Measurements from ENCODE around the gene CPSF2.
A peak's percentile ranks its signal among the peaks of the same experiment; 100 is the strongest.

DNA sequence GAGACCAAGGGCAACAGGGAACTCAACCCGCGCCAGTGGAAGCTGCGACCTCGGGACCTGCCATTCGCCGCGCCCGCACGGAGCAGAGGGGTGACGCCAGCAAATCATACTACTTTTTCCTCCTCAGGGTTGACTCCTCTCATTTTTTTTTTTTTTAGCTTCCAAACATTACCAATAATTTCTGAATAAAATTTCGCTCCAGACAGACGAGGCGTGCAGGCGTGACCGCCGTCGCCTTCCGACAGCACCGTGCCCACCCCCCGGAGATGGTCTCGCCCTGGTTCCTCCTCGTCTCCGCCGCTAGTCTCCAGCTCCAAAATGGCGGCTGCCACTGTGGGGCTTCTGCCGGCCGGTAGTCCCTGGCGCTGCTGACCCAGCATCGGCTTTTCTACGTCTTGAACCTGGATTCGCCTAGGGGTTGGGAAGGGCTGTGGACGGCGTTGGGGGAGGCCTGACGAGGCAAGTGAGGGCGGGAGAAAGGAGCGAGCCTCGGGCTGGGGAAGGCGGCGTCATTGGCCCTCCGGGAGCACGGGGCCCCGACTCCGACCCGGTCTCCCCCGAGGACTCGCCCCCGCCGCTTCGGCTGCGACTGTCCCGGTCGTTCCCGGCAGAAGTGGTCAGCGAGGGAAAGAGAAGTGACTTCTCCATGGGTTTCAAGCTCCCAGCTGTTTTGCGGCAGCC lies at the start of gene CPSF2, which contains the start of gene NDUFB1:
- TF ChIP-seq, protein P1, sequence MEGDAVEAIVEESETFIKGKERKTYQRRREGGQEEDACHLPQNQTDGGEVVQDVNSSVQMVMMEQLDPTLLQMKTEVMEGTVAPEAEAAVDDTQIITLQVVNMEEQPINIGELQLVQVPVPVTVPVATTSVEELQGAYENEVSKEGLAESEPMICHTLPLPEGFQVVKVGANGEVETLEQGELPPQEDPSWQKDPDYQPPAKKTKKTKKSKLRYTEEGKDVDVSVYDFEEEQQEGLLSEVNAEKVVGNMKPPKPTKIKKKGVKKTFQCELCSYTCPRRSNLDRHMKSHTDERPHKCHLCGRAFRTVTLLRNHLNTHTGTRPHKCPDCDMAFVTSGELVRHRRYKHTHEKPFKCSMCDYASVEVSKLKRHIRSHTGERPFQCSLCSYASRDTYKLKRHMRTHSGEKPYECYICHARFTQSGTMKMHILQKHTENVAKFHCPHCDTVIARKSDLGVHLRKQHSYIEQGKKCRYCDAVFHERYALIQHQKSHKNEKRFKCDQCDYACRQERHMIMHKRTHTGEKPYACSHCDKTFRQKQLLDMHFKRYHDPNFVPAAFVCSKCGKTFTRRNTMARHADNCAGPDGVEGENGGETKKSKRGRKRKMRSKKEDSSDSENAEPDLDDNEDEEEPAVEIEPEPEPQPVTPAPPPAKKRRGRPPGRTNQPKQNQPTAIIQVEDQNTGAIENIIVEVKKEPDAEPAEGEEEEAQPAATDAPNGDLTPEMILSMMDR (IDR thresholded peaks at IDR 0.05): peak in 2 of 4 experiments; percentile 28 to 40
- TF ChIP-seq EP300 (IDR thresholded peaks at IDR 0.05) (no peak), POLR2A (IDR thresholded peaks at IDR 0.05) (peak in 1 of 2 donors; percentile 41)
